SU-DHL-6 (cell line): ENCODE data around the gene TBR1.

ENCODE experiments used
- EZH2phosphoT487 ChIP-seq: fragments of 200-600 bp; sonication (generic), shearing (Covaris generic); conservative IDR thresholded peaks from 2 replicates; pipeline ENCODE4 v1.6.1; 2018; ENCODE audit warnings: mild to moderate bottlenecking, antibody characterized with exemption, low read length, moderate library complexity, mixed read lengths
- TF ChIP-seq, protein P1 (sequence below): fragments of 200-600 bp; sonication (generic); IDR thresholded peaks from one replicate; pipeline ENCODE4 v1.5.1; 2017; ENCODE audit warnings: antibody characterized with exemption, mild to moderate bottlenecking, low read length, moderate library complexity; ENCODE audit not compliant: insufficient read depth, poor library complexity, severe bottlenecking

DNA sequence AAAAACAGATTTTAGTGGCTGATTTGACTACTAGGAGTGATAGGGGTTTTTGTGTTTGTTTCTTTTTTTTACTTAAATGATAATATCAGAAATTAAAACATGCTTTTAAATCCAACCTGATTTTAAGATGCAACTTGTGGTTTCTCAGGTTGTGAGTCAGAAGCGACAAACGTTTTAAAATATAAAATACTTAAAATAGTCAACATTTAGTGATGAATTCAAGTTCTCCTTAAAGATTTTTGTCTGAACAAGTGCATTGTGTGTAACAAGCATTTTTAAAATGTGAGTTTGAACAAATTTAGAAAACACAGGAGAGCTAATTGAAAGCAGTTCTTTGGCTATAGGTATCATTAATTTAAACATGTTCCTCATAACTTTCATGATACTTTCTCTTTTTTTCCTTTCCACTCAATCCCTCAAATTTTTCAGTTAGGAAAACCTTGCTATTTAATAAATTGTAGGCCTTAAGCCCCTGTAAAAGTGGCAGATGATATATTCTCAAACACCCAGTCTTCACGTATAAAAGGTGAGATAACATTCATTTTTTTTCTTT, 3.6 kb downstream of the TBR1 start:
- TF ChIP-seq, protein P1, sequence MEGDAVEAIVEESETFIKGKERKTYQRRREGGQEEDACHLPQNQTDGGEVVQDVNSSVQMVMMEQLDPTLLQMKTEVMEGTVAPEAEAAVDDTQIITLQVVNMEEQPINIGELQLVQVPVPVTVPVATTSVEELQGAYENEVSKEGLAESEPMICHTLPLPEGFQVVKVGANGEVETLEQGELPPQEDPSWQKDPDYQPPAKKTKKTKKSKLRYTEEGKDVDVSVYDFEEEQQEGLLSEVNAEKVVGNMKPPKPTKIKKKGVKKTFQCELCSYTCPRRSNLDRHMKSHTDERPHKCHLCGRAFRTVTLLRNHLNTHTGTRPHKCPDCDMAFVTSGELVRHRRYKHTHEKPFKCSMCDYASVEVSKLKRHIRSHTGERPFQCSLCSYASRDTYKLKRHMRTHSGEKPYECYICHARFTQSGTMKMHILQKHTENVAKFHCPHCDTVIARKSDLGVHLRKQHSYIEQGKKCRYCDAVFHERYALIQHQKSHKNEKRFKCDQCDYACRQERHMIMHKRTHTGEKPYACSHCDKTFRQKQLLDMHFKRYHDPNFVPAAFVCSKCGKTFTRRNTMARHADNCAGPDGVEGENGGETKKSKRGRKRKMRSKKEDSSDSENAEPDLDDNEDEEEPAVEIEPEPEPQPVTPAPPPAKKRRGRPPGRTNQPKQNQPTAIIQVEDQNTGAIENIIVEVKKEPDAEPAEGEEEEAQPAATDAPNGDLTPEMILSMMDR, result no peak
- TF ChIP-seq EZH2phosphoT487, result no peak
